Esophagus (tissue), 2 donors: ENCODE data around the gene LRIF1. TPM values are rescaled to one million over a fixed set of nuclear protein-coding genes. Genes with fewer than 3 reads are reported as not detected.

Experiments used
- H3K27ac ChIP-seq, 2 donors: one replicate each; pipeline ENCODE4 v1.5.1; 2013; ENCODE audit warnings: low read depth in 2 of 2, mild to moderate bottlenecking in 2 of 2, inconsistent platforms in 1 of 2, low read length in 1 of 2, moderate library complexity in 1 of 2
- H3K27me3 ChIP-seq, 2 donors: one replicate each; pipeline ENCODE4 v1.6.1; 2013; ENCODE audit warnings: low read length in 2 of 2, control low read depth in 1 of 2, mild to moderate bottlenecking in 1 of 2; ENCODE audit not compliant: insufficient read depth in 2 of 2, control insufficient read depth in 1 of 2
- H3K36me3 ChIP-seq, 2 donors: one replicate each; pipeline ENCODE4 v1.6.1; 2013; ENCODE audit warnings: low read length in 1 of 2; ENCODE audit not compliant: control insufficient read depth in 2 of 2, insufficient read depth in 2 of 2
- H3K4me1 ChIP-seq, 2 donors: one replicate each; pipeline ENCODE4 v1.6.1; 2013; ENCODE audit warnings: low read length in 1 of 2; ENCODE audit not compliant: control insufficient read depth in 2 of 2, insufficient read depth in 2 of 2
- H3K4me3 ChIP-seq, 2 donors: one replicate each; pipeline ENCODE4 v1.5.1; 2013; ENCODE audit warnings: low read length in 2 of 2, mild to moderate bottlenecking in 2 of 2, low read depth in 1 of 2, moderate library complexity in 1 of 2
- H3K9me3 ChIP-seq, 2 donors: one replicate each; pipeline ENCODE4 v1.6.1; 2013; ENCODE audit warnings: mild to moderate bottlenecking in 2 of 2, low read depth in 1 of 2, low read length in 1 of 2, moderate library complexity in 1 of 2; ENCODE audit not compliant: control insufficient read depth in 2 of 2, insufficient read depth in 1 of 2
- WGBS, 2 donors: extraction: QIAGEN DNeasy Blood & Tissue Kit; methylation state at CpG; one replicate each; pipeline ENCODE4 v1.1.7; 2013; 5-methylcytosine and 5-hydroxymethylcytosine counted together
- polyA plus RNA-seq, 2 donors: library from polyadenylated mRNA; stranded (reverse); fragments of 200-250 nt; gene quantifications; one replicate each; pipeline ENCODE4 v1.2.3, GENCODE V29; 2013
- donor health status: healthy with polysubstance abuse.
- donor health status: Bipolar disorder and iron deficiency.

The LRIF1 gene
- polyA plus RNA-seq, 2 donors, result 3.8 to 5.5 TPM

GRCh38 chr1:110927484-110928075 lies 36.1 kb downstream of the LRIF1 start:
- Histone ChIP-seq H3K4me3 (no peak overlapping the region), H3K27ac (no peak overlapping the region), H3K4me1 (no peaks in the 10 kb centered on the region), H3K27me3 (no peaks in the 10 kb centered on the region), H3K9me3 (no peaks in the 10 kb centered on the region), H3K36me3 (no peaks in the 10 kb centered on the region)
- 63 to 65% methylated on average over 2 of the region's 2 CpGs for WGBS, 2 donors

GRCh38 chr1:110921953-110922352 lies 41.8 kb downstream of the LRIF1 start:
- Histone ChIP-seq H3K27me3 (no peaks in the 10 kb centered on the region), H3K4me3 (no peak overlapping the region), H3K4me1 (no peaks in the 10 kb centered on the region), H3K9me3 (no peaks in the 10 kb centered on the region), H3K36me3 (no peaks in the 10 kb centered on the region), H3K27ac (no peak overlapping the region)
- 89 to 95% methylated on average over 1 of the region's 1 CpG for WGBS, 2 donors

- 72 to 79% methylated on average over 1 of the region's 1 CpG for WGBS, 2 donors
- H3K4me3 ChIP-seq, result no peak overlapping the region
- H3K27ac ChIP-seq, result no peak overlapping the region
- H3K4me1 ChIP-seq, result no peaks in the 10 kb centered on the region
- H3K36me3 ChIP-seq, result no peaks in the 10 kb centered on the region
- no peaks in the 10 kb centered on the region for H3K27me3 ChIP-seq
- H3K9me3 ChIP-seq, result no peaks in the 10 kb centered on the region
Measured at GRCh38 chr1:110918016-110918415, 45.7 kb downstream of the LRIF1 start.

- Histone ChIP-seq H3K4me3 (no peak overlapping the region), H3K36me3 (no peaks in the 10 kb centered on the region), H3K27ac (no peak overlapping the region), H3K27me3 (no peaks in the 10 kb centered on the region), H3K4me1 (no peaks in the 10 kb centered on the region), H3K9me3 (no peaks in the 10 kb centered on the region)
- 16 to 32% methylated on average over 2 of the region's 2 CpGs for WGBS, 2 donors
Measured at GRCh38 chr1:110916669-110917306, 46.9 kb downstream of the LRIF1 start.

GRCh38 chr1:110916274-110916668 lies 47.5 kb downstream of the LRIF1 start:
- H3K4me3 ChIP-seq, result no peak overlapping the region
- H3K4me1 ChIP-seq, result no peaks in the 10 kb centered on the region
- WGBS, 2 donors, result 83 to 85% methylated on average over 2 of the region's 2 CpGs
- no peaks in the 10 kb centered on the region for H3K36me3 ChIP-seq
- H3K27me3 ChIP-seq, result no peaks in the 10 kb centered on the region
- no peak overlapping the region for H3K27ac ChIP-seq
- H3K9me3 ChIP-seq, result no peaks in the 10 kb centered on the region

- no peaks in the 10 kb centered on the region for H3K9me3 ChIP-seq
- 68 to 75% methylated on average over 2 of the region's 2 CpGs for WGBS, 2 donors
- H3K4me1 ChIP-seq, result no peaks in the 10 kb centered on the region
- no peak overlapping the region for H3K4me3 ChIP-seq
- H3K36me3 ChIP-seq, result no peaks in the 10 kb centered on the region
- no peaks in the 10 kb centered on the region for H3K27me3 ChIP-seq
- H3K27ac ChIP-seq, result no peak overlapping the region
Measured at GRCh38 chr1:110915804-110916203, 47.9 kb downstream of the LRIF1 start.

GRCh38 chr1:110914676-110915075 lies 49.0 kb downstream of the LRIF1 start:
- WGBS, 2 donors, result 91% methylated on average over 3 of the region's 3 CpGs
- no peaks in the 10 kb centered on the region for H3K36me3 ChIP-seq
- H3K4me3 ChIP-seq, result no peak overlapping the region
- no peak overlapping the region for H3K27ac ChIP-seq
- no peaks in the 10 kb centered on the region for H3K27me3 ChIP-seq
- H3K4me1 ChIP-seq, result no peaks in the 10 kb centered on the region
- no peaks in the 10 kb centered on the region for H3K9me3 ChIP-seq

- Histone ChIP-seq H3K27me3 (no peaks in the 10 kb centered on the region), H3K9me3 (no peaks in the 10 kb centered on the region), H3K27ac (no peak overlapping the region), H3K4me3 (no peak overlapping the region), H3K36me3 (no peaks in the 10 kb centered on the region), H3K4me1 (no peaks in the 10 kb centered on the region)
Measured at GRCh38 chr1:110912784-110913183, 50.9 kb downstream of the LRIF1 start.

GRCh38 chr1:110903853-110904500 lies 59.7 kb downstream of the LRIF1 start:
- no peaks in the 10 kb centered on the region for H3K27me3 ChIP-seq
- 66 to 73% methylated on average over 3 of the region's 3 CpGs for WGBS, 2 donors
- peaks cover 0 to 4% of the 10 kb centered on the region in 2 donors for H3K9me3 ChIP-seq
- no peak overlapping the region for H3K4me3 ChIP-seq
- peaks cover 0 to 4% of the 10 kb centered on the region in 2 donors for H3K4me1 ChIP-seq
- no peak overlapping the region for H3K27ac ChIP-seq
- no peaks in the 10 kb centered on the region for H3K36me3 ChIP-seq
